Measurements from ENCODE around the gene GJD3. TPM values are rescaled to one million over a fixed set of nuclear protein-coding genes. Genes with fewer than 3 reads are reported as not detected.

The GJD3 gene
- 0.22 and 0.87 TPM in 2 replicates for total RNA-seq

GRCh38 chr17:40364121-40364861 is at the start of gene GJD3:
Gene GJD3 (minus strand): TSS chr17:40364737. CDS start chr17:40363815, 922 bp downstream.

Other genes with a start within 250 kb of the GJD3 start
- gene MSL1, start 242.8 kb downstream of the GJD3 start, total RNA-seq = 45.9 and 47.5 TPM in 2 replicates
- 24.7 and 31.1 TPM in 2 replicates for gene CASC3, start 224.2 kb downstream of the GJD3 start, total RNA-seq
- gene RAPGEFL1, start 187.3 kb downstream of the GJD3 start, total RNA-seq = 1.7 and 2.5 TPM in 2 replicates
- 5.6 and 6.4 TPM in 2 replicates for gene WIPF2, start 145.4 kb downstream of the GJD3 start, total RNA-seq
- 24.0 and 41.8 TPM in 2 replicates for gene CDC6, start 76.9 kb downstream of the GJD3 start, total RNA-seq
- gene RARA, start 55.6 kb downstream of the GJD3 start, total RNA-seq = 4.8 and 5.2 TPM in 2 replicates
- gene TOP2A, start 53.2 kb upstream of the GJD3 start, total RNA-seq = 74.4 and 224 TPM in 2 replicates
- 182 and 302 TPM in 2 replicates for gene IGFBP4, start 78.7 kb upstream of the GJD3 start, total RNA-seq
- gene TNS4, start 136.9 kb upstream of the GJD3 start, total RNA-seq = not detected in 2 replicates
- gene CCR7, start 200.7 kb upstream of the GJD3 start, total RNA-seq = not detected in 2 replicates